H1 (cell line): ENCODE data around the gene INTS2. TPM values are rescaled to one million over a fixed set of nuclear protein-coding genes. Genes with fewer than 3 reads are reported as not detected.

Source experiments
- CTCF ChIA-PET: fragments of 300-600 bp; sonication (Branson Sonifier 250); formaldehyde crosslinking; loops from one replicate; lab custom pipeline; 2021; ENCODE audit not compliant: partially characterized antibody; lab: Charles Lee
- POLR2A ChIA-PET: fragments of 300-600 bp; sonication (Branson Sonifier 250); formaldehyde crosslinking; loops from one replicate; lab custom pipeline; 2021; ENCODE audit warnings: inconsistent platforms; ENCODE audit not compliant: partially characterized antibody; lab: Charles Lee
- DNase-seq, 2 experiments: peaks; one replicate each; pipeline versions ENCODE4 v3.0.0 to v3.0.0-alpha.2; 2010 to 2022; ENCODE audit warnings: low spot score in 2 of 2, low read depth in 1 of 2, mixed read lengths in 1 of 2
- FAIRE-seq: peaks from 2 replicates; lab custom pipeline; 2011; peaks lifted over from hg19 to GRCh38; lab: Jason Lieb, UNC
- H2AFZ ChIP-seq: 2 replicates; pipeline ENCODE4 v1.8.1; 2012; ENCODE audit warnings: low read length, inconsistent platforms
- H2AK5ac ChIP-seq: 2 replicates; pipeline ENCODE4 v1.6.1; 2013; ENCODE audit warnings: low read depth, low read length
- H2BK120ac ChIP-seq: replicated peaks from 2 replicates; pipeline ENCODE3; 2013; ENCODE audit warnings: low read depth, low read length, inconsistent platforms
- H2BK12ac ChIP-seq: 2 replicates; pipeline ENCODE4 v1.6.1; 2013; ENCODE audit warnings: low read depth, low read length
- H2BK15ac ChIP-seq: 2 replicates; pipeline ENCODE4 v1.6.1; 2013; ENCODE audit warnings: low read length
- H2BK20ac ChIP-seq: 2 replicates; pipeline ENCODE4 v1.6.1; 2013; ENCODE audit warnings: low read length
- H2BK5ac ChIP-seq: 2 replicates; pipeline ENCODE4 v1.6.1; 2013; ENCODE audit warnings: low read depth, low read length
- H3K14ac ChIP-seq: 2 replicates; pipeline ENCODE4 v1.6.1; 2013; ENCODE audit warnings: inconsistent platforms; ENCODE audit not compliant: insufficient read length
- H3K18ac ChIP-seq: 2 replicates; pipeline ENCODE4 v1.6.1; 2013; ENCODE audit warnings: low read length; ENCODE audit errors: extremely low read depth
- H3K23ac ChIP-seq: 2 replicates; pipeline ENCODE4 v1.6.1; 2013; ENCODE audit warnings: inconsistent platforms; ENCODE audit not compliant: insufficient read length
- H3K23me2 ChIP-seq: 2 replicates; pipeline ENCODE4 v1.6.1; 2013; ENCODE audit warnings: low read depth, low read length
- H3K27ac ChIP-seq: 2 replicates; pipeline ENCODE4 v1.6.1; 2011; ENCODE audit warnings: low read depth, low read length, inconsistent platforms
- H3K27me3 ChIP-seq, 4 experiments: replicated peaks in 1 of 4; 1 replicate in 1 of 4; 2 replicates in 3 of 4; pipeline versions ENCODE4 v1.6.1 to v1.8.1; 2011 to 2013; ENCODE audit warnings: low read length in 3 of 4, mild to moderate bottlenecking in 3 of 4, inconsistent platforms in 2 of 4, mixed read lengths in 2 of 4, moderate library complexity in 1 of 4; ENCODE audit not compliant: control insufficient read depth in 3 of 4, insufficient read depth in 3 of 4; ENCODE audit errors: extremely low read depth in 1 of 4
- H3K36me3 ChIP-seq, 4 experiments: 2 replicates each; pipeline versions ENCODE4 v1.6.1 to v1.8.1; 2011 to 2013; ENCODE audit warnings: mild to moderate bottlenecking in 4 of 4, low read length in 3 of 4, moderate library complexity in 2 of 4, control low read depth in 1 of 4, inconsistent platforms in 1 of 4; ENCODE audit not compliant: insufficient read depth in 4 of 4, control insufficient read depth in 2 of 4
- H3K4ac ChIP-seq: replicated peaks from 2 replicates; pipeline ENCODE3; 2013; ENCODE audit warnings: low read length, low read depth, mixed read lengths, inconsistent platforms; ENCODE audit not compliant: insufficient read length
- H3K4me1 ChIP-seq, 4 experiments: replicated peaks in 1 of 4; 1 replicate in 1 of 4; 2 replicates in 3 of 4; pipeline versions ENCODE4 v1.6.1 to v1.8.1; 2011 to 2013; ENCODE audit warnings: low read length in 3 of 4, inconsistent platforms in 2 of 4, mixed read lengths in 1 of 4; ENCODE audit not compliant: insufficient read depth in 4 of 4, control insufficient read depth in 3 of 4
- H3K4me2 ChIP-seq, 2 experiments: 2 replicates each; pipeline versions ENCODE4 v1.6.1 to v1.8.1; 2011 to 2013; ENCODE audit warnings: low read depth in 2 of 2, low read length in 2 of 2, control low read depth in 1 of 2, inconsistent platforms in 1 of 2, mild to moderate bottlenecking in 1 of 2; ENCODE audit not compliant: insufficient read depth in 1 of 2
- H3K4me3 ChIP-seq, 4 experiments: fragments of 200-600, 300-600 bp in 1 of 4; sonication (generic), shearing (Covaris generic), sonication (Bioruptor Twin) in 1 of 4; 2 replicates each; pipeline versions ENCODE4 v1.5.1 to v1.8.1; 2011 to 2016; ENCODE audit warnings: low read length in 4 of 4, low read depth in 3 of 4, control low read depth in 2 of 4, inconsistent platforms in 2 of 4, mild to moderate bottlenecking in 2 of 4, mixed read lengths in 1 of 4, moderate library complexity in 1 of 4; ENCODE audit not compliant: insufficient read depth in 2 of 4; ENCODE audit errors: extremely low read depth in 1 of 4
- H3K56ac ChIP-seq: replicated peaks from 2 replicates; pipeline ENCODE3; 2013; ENCODE audit warnings: low read depth, mild to moderate bottlenecking, mixed read lengths, low read length, inconsistent platforms; ENCODE audit not compliant: insufficient read length
- H3K79me1 ChIP-seq: 2 replicates; pipeline ENCODE4 v1.6.1; 2013; ENCODE audit warnings: low read depth, low read length, control low read depth
- H3K79me2 ChIP-seq, 2 experiments: 2 replicates each; pipeline versions ENCODE4 v1.6.1 to v1.8.1; 2012 to 2013; ENCODE audit warnings: low read length in 2 of 2, mild to moderate bottlenecking in 2 of 2, inconsistent platforms in 1 of 2; ENCODE audit not compliant: insufficient read depth in 2 of 2, control insufficient read depth in 1 of 2
- H3K9ac ChIP-seq, 4 experiments: replicated peaks in 1 of 4; 1 replicate in 1 of 4; 2 replicates in 3 of 4; pipeline versions ENCODE4 v1.6.1 to v1.8.1; 2011 to 2013; ENCODE audit warnings: low read depth in 3 of 4, low read length in 3 of 4, control low read depth in 2 of 4, mild to moderate bottlenecking in 2 of 4, moderate library complexity in 2 of 4, inconsistent platforms in 1 of 4; ENCODE audit errors: extremely low read depth in 1 of 4
- H3K9me3 ChIP-seq, 2 experiments: 2 replicates each; pipeline versions ENCODE4 v1.6.1 to v1.8.1; 2012 to 2013; ENCODE audit warnings: mild to moderate bottlenecking in 2 of 2, moderate library complexity in 2 of 2, control low read depth in 1 of 2, inconsistent platforms in 1 of 2, low read depth in 1 of 2, low read length in 1 of 2, mixed read lengths in 1 of 2; ENCODE audit not compliant: insufficient read depth in 2 of 2
- H4K20me1 ChIP-seq, 2 experiments: replicated peaks in 1 of 2; 2 replicates each; pipeline versions ENCODE3 to v1.8.1; 2011 to 2013; ENCODE audit warnings: inconsistent platforms in 2 of 2, low read length in 2 of 2, mild to moderate bottlenecking in 1 of 2; ENCODE audit not compliant: insufficient read depth in 2 of 2, control insufficient read depth in 1 of 2
- H4K5ac ChIP-seq: 2 replicates; pipeline ENCODE4 v1.6.1; 2013; ENCODE audit warnings: low read length, low read depth, mixed read lengths, inconsistent platforms; ENCODE audit not compliant: insufficient read length
- H4K8ac ChIP-seq: 2 replicates; pipeline ENCODE4 v1.8.0; 2013; ENCODE audit warnings: mild to moderate bottlenecking, moderate library complexity, low read length, inconsistent platforms; ENCODE audit not compliant: insufficient read depth; ENCODE audit errors: extremely low read depth
- H4K91ac ChIP-seq: replicated peaks from 2 replicates; pipeline ENCODE3; 2013; ENCODE audit warnings: low read length, mixed read lengths, inconsistent platforms; ENCODE audit not compliant: insufficient read length
- BRCA1 ChIP-seq: IDR thresholded peaks from 2 replicates; pipeline ENCODE4 v1.6.1; 2012; ENCODE audit warnings: low read depth, low read length, improper control_type of control experiment
- CHD2 ChIP-seq: IDR thresholded peaks from 2 replicates; pipeline ENCODE4 v1.6.1; 2012; ENCODE audit warnings: low read length, improper control_type of control experiment
- EZH2 ChIP-seq: fragments of 200-600 bp; sonication (generic); IDR thresholded peaks from 2 replicates; pipeline ENCODE4 v1.7.1; 2012; ENCODE audit warnings: low read depth, mild to moderate bottlenecking, moderate library complexity, low read length, inconsistent platforms; ENCODE audit not compliant: severe bottlenecking
- KDM4A ChIP-seq: IDR thresholded peaks from one replicate; pipeline ENCODE4 v1.7.1; 2012; ENCODE audit warnings: low read depth, mild to moderate bottlenecking, moderate library complexity, low read length, inconsistent platforms; ENCODE audit not compliant: severe bottlenecking
- PHF8 ChIP-seq: fragments of 200-600 bp; sonication (generic); conservative IDR thresholded peaks from 2 replicates; pipeline ENCODE4 v1.7.1; 2012; ENCODE audit warnings: low read depth, mild to moderate bottlenecking, inconsistent platforms, low read length, moderate library complexity
- RAD21 ChIP-seq, 2 experiments: IDR thresholded peaks in 1 of 2; conservative IDR thresholded peaks in 1 of 2; 2 replicates each; pipeline ENCODE4 v1.6.1; 2011; ENCODE audit warnings: low read depth in 2 of 2, low read length in 2 of 2, improper control_type of control experiment in 1 of 2, inconsistent platforms in 1 of 2, mild to moderate bottlenecking in 1 of 2, moderate library complexity in 1 of 2
- RFX5 ChIP-seq: IDR thresholded peaks from 2 replicates; pipeline ENCODE4 v1.6.1; 2011; ENCODE audit warnings: low read depth, low read length, improper control_type of control experiment, borderline replicate concordance
- RXRA ChIP-seq: IDR thresholded peaks from 2 replicates; pipeline ENCODE4 v1.6.1; 2011; ENCODE audit warnings: low read depth, mild to moderate bottlenecking, low read length, moderate library complexity; ENCODE audit not compliant: insufficient read depth
- SAP30 ChIP-seq: fragments of 300-600 bp; sonication (generic); IDR thresholded peaks from 2 replicates; pipeline ENCODE4 v1.7.1; 2012; ENCODE audit warnings: low read length, moderate library complexity, mild to moderate bottlenecking, inconsistent platforms; ENCODE audit not compliant: insufficient read depth, insufficient replicate concordance
- TAF1 ChIP-seq: IDR thresholded peaks from 2 replicates; pipeline ENCODE4 v1.6.1; 2011; ENCODE audit warnings: mild to moderate bottlenecking, low read depth, low read length
- YY1 ChIP-seq: IDR thresholded peaks from 2 replicates; pipeline ENCODE4 v1.6.1; 2011; ENCODE audit warnings: low read depth, mild to moderate bottlenecking, low read length
- WGBS, 2 experiments: shearing (Covaris generic) in 1 of 2; methylation state at CpG; one replicate each; pipeline versions ENCODE4 v1.1.6 to v1.1.7; 2013 to 2015; ENCODE audit warnings: low lambda C conversion rate in 2 of 2, mixed read lengths in 2 of 2, inconsistent platforms in 1 of 2, low coverage in 1 of 2, missing lambda C conversion rate in 1 of 2; ENCODE audit not compliant: insufficient replicate concordance in 2 of 2, insufficient coverage in 1 of 2, insufficient read length in 1 of 2; ENCODE audit errors: extremely low coverage in 1 of 2, missing lambda C conversion rate in 1 of 2; 5-methylcytosine and 5-hydroxymethylcytosine counted together
- polyA plus RNA-seq, 7 experiments: library from polyadenylated mRNA; depleted of rRNA in 3 of 7; stranded (reverse) in 5 of 7; unstranded in 2 of 7; fragments of >200 nt in 5 of 7; fragments of 200-250 nt in 2 of 7; gene quantifications; 1 replicate in 5 of 7; 2 replicates in 1 of 7; 4 replicates in 1 of 7; pipeline versions ENCODE4 v1.2.1 to v1.2.3, GENCODE V29; 2011 to 2013; ENCODE audit warnings: missing spikeins in 2 of 7, mixed read lengths in 2 of 7
- total RNA-seq: library from RNA; stranded (reverse); fragmentation: NEBNext Ultra II Directional; extraction: Animal tissue kit (Norgen Biotek cat#: 25700); gene quantifications from 2 replicates; pipeline ENCODE4 v1.2.1, GENCODE V29; 2021
- TF ChIP-seq, protein P1 (sequence below): IDR thresholded peaks from 2 replicates; pipeline ENCODE4 v1.6.1; 2012; ENCODE audit warnings: low read length, inconsistent platforms

INTS2 gene
- total and polyA plus RNA-seq, 2 of the 8 experiments (the other 6 are each of a cell fraction or from before 2014, with no cell fraction given) = 9.4 to 21.8 TPM

DNA sequence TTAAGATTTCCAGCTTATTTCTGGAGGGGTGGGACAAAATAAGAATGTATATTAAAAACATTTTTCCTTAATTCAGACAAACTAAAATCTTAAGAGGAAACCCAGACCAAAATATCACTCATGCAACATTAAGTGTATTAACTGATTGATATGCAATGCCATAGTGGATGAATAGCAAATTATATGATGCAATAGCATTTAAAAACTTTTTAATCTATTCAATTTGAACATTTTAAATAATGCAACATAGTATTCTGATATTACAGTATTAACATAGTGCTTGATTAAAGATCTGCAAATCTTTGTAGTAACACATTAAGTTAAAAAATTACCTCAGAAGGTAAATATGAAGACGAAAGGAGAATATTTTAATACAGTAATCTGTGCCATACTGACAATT, 15.3 kb upstream of the INTS2 start:
- POLR2A ChIA-PET = no interaction called here
- Histone ChIP-seq H3K9me3 (no peaks in the 10 kb centered on the region), H4K20me1 (no peaks in the 10 kb centered on the region), H3K4me3 (no peak overlapping the region), H3K4me2 (no peak overlapping the region), H3K27ac (no peak overlapping the region), H2BK5ac (no peak overlapping the region), H3K14ac (no peak overlapping the region), H3K23me2 (no peaks in the 10 kb centered on the region), H3K79me1 (no peaks in the 10 kb centered on the region), H2BK20ac (no peak overlapping the region), H3K4ac (no peak overlapping the region), H3K79me2 (no peaks in the 10 kb centered on the region), H3K18ac (no peak overlapping the region), H3K4me1 (no peaks in the 10 kb centered on the region), H4K91ac (no peak overlapping the region), H2AK5ac (no peak overlapping the region), H3K27me3 (no peaks in the 10 kb centered on the region), H3K36me3 (peaks cover 7 to 49% (median 17%) of the 10 kb centered on the region in 4 experiments), H3K9ac (no peak overlapping the region), H2BK12ac (no peak overlapping the region), H3K23ac (no peak overlapping the region), H3K56ac (no peak overlapping the region), H4K5ac (no peak overlapping the region), H2AFZ (no peak overlapping the region), H4K8ac (no peak overlapping the region), H2BK120ac (no peak overlapping the region), H2BK15ac (no peak overlapping the region)
- FAIRE-seq (no peak), DNase-seq (no peak)
- CTCF ChIA-PET = interaction anchor here (0.6 to 1.2 kb wide), 3 partner anchors 28 to 95 kb away, joined by 3 read pairs; no protein-coding TSS in a partner anchor
- WGBS, 2 experiments = 92% methylated on average over 1 of the region's 1 CpG; no CpG with 5 or more reads in 1 of the 2 experiments
- TF ChIP-seq BRCA1 (no peak), YY1 (no peak), PHF8 (no peak), KDM4A (no peak), SAP30 (no peak), CHD2 (no peak), RFX5 (no peak), EZH2 (no peak), RAD21 (IDR thresholded peaks at IDR 0.05 in 1 of 2, conservative IDR thresholded peaks at IDR 0.05 in 1 of 2; ENCODE audit: low read depth in 2 of 2, low read length in 2 of 2) (no peak), TAF1 (no peak), RXRA (no peak)
- TF ChIP-seq, protein P1, sequence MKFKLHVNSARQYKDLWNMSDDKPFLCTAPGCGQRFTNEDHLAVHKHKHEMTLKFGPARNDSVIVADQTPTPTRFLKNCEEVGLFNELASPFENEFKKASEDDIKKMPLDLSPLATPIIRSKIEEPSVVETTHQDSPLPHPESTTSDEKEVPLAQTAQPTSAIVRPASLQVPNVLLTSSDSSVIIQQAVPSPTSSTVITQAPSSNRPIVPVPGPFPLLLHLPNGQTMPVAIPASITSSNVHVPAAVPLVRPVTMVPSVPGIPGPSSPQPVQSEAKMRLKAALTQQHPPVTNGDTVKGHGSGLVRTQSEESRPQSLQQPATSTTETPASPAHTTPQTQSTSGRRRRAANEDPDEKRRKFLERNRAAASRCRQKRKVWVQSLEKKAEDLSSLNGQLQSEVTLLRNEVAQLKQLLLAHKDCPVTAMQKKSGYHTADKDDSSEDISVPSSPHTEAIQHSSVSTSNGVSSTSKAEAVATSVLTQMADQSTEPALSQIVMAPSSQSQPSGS = no peak
